GM18868 (cell line): ENCODE data around the gene MBNL3.
A peak's percentile ranks its signal among the peaks of the same experiment; 100 is the strongest.

Experiments
- ATAC-seq: cut with Tn5 transposase; IDR thresholded peaks from one replicate; pipeline ENCODE4 v1.9.1; 2021; ENCODE audit warnings: mild to moderate bottlenecking, moderate library complexity; ENCODE audit not compliant: unreplicated experiment

The MBNL3 gene

GRCh38 chrX:132488819-132489577 is at the start of gene MBNL3:
Gene MBNL3, minus strand, starts transcription at chrX:132489038. Its CDS starts 49,427 bp downstream, at chrX:132439611.
- ATAC-seq: peak; percentile 50

DNA sequence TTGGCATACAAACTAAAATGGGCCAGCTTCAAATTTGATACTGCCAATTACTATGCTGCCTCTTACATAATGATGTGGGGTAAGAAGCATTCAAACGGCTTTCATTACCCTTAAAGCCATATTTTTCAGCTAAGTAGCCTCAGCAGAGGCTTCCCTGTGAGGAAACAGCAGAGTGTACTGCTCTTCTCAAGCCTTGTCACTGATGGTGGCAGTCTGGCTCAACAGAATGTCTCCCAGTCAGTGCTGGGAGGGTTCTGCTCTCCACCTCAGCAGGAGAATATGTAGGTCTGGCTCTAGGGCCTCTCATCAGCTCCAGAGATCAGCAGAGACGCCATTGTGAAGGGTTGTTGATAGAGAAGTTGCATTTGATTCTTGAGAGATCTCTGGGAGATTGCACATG is 44.6 kb upstream of the MBNL3 start:
- no peak for ATAC-seq

DNA sequence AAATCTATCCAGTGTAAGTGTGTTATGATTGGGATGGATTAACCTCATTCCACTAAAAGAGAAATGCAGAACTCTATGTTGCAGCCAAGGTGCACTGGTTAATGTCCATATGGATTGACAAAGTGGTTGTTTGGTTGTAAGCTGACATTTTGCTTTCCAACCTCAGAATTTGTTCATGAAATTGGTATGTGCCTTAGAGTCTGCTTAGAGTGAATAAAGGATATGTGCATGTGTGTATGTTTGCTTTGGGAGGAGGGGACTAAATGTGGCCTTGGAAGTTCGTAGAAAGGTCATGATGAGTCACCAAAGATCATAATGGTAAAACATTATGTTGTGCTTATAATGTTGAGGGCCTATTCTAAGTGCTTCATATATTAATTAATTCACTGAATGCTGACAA is 44.1 kb upstream of the MBNL3 start:
- no peak for ATAC-seq

DNA sequence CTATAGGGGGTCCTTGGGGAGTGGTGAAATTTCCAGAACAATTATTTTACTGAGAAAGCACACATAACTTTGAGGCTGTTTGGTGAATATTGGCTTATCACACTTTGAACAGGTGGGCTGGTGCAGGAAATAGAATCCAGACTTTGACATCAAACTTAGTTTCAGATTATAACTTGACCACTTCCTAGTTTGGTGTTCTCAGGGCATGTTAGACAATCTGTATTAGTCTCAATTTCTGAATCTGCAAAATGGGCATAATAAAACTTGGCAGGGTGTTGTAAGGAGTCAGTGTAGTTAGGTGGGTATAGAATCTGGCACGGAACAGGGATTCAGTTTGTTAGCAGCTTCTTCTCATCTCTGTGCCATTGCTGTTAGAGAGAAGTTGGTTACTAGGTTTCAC is 43.3 kb upstream of the MBNL3 start:
- no peak for ATAC-seq

- no peak for ATAC-seq
Observed at GRCh38 chrX:132520792-132521191, 32.0 kb upstream of the MBNL3 start.

DNA sequence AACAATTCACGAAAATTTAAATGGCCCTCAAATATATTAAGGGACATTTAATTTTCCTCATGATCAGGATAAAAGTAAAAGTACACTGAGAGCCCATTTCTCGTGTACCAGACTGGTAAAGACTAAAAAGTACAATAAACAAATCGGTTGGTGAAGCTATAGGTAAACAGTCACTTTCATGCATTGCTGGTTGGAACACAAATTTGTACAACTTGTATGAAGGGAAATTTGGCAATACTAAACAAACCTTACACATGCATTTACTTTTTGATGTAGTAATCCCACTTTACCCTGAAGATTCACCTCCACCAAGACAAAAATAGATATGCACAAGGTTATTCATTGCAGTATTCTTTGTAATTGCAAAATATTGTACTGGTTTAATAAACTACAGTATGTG is 31.4 kb upstream of the MBNL3 start:
- ATAC-seq: no peak

GRCh38 chrX:132518401-132518800 is 29.6 kb upstream of the MBNL3 start:
- ATAC-seq: no peak

- no peak for ATAC-seq
Observed at GRCh38 chrX:132508834-132509233, 20.0 kb upstream of the MBNL3 start.

GRCh38 chrX:132505116-132505515 is 16.3 kb upstream of the MBNL3 start:
- ATAC-seq: no peak

- no peak for ATAC-seq
Observed at GRCh38 chrX:132504417-132504816, 15.6 kb upstream of the MBNL3 start.

GRCh38 chrX:132501606-132502005 is 12.8 kb upstream of the MBNL3 start:
- no peak for ATAC-seq

GRCh38 chrX:132497432-132497831 is 8.6 kb upstream of the MBNL3 start:
- ATAC-seq: no peak

GRCh38 chrX:132493095-132493494 is 4.3 kb upstream of the MBNL3 start:
- ATAC-seq: no peak

- ATAC-seq: peak; percentile 50
Observed at GRCh38 chrX:132491191-132491590, 2.4 kb upstream of the MBNL3 start.

DNA sequence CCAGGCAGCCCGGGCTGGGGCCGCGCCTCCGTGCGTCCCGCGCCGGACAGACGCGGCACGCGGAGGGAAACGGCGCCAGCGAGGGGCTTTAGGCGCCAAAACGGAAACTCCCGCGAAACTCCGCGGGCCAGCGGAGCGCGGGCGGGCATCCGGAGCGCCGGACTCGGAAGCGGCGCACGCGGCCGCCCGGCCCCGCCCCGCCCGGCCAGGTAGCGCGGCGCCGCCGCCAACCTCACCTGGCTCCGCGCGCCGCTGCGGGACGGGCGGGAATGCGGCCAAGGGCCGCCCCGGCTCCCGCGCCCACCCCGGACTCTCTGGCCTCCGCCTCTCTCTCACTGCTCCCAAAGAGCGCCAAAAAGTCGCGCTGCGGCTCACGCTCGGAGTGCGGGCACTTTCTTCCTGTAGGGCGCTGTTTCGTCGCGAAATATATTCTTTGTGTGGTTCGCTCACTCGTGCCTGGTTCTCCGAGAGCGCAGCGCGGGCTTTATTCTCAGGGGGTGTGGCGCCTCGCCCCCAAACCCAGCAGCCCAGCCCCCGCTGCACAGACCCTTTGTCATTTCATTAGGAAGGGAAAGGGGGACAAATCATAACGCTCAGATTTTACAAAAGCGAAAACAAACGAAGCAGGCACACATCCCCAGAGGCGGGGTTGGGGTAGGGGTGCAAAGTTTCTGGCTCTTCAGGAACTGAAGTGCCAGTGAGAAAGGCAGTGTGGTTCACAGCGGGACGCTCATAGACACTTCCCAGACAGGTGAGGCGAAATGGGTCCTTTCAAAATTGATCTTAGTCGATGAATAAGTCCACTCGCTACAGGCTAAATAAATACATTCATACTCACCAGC is 961 bp upstream of the MBNL3 start:
- ATAC-seq: peak; percentile 32

DNA sequence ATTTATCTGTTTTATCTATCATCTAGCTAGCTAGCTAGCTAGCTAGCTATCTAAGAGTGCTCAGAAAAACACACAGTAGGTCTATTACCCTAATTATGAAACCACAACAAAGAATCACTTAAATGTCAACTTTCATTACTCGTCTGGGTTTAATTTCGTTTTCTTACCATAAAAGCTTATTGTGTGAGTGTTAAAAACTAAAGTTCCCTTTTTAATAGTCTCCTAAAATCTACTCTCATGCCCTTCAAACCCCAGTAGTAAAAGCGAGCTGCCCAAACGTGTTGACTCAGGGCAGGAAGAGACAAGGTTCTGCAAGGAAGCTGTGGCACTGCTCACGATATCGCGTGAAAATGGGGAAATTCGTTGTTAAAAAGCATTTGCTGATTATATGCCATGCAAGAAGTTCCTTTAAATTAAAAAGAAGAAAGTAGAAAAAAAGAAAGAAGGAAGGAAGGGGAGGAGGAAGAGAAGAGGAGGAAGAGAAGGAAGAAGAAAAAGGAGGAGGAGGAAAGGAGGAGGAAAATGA is 595 bp downstream of the MBNL3 start:
- peak; percentile 20 for ATAC-seq

GRCh38 chrX:132486599-132487178 is 2.1 kb downstream of the MBNL3 start:
- ATAC-seq: no peak

DNA sequence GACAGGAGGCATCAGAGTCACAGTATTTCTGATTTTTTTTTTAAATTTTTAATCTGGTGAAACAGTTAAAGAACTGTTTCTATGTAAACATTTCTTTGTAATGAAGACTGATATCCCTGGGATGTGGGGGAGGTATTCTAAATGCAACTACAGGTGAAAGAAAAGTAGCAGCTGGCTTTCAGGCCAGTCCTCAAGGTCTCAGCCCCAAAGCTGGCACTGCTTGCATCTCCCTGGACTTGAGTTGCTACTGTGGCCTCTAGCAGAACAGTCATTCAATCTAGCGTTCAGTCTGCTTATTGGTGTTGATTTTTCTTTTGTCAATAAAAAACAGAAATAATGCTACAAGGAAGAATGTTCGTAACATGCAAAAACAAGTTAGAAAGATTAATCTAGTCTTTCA is 4.9 kb downstream of the MBNL3 start:
- ATAC-seq: no peak

GRCh38 chrX:132483488-132483887 is 5.3 kb downstream of the MBNL3 start:
- ATAC-seq: no peak

DNA sequence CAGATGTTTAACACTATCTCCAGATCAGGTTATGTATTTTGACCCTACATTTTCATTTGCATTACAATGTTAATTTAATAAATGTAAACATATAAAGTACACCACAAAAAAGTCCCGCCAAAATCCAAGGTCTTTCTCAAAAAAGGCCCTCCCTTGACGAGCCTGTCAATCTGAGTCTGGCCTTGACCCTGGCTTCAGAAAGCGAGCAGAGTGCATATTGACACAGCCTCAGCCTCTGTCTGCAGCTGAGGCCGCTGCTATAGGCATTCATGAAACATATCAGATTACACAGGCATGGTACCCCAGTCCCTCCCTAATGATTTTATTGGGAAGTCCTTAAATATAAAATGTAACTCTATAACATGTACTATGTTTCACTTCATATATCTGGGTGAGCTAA is 6.2 kb downstream of the MBNL3 start:
- no peak for ATAC-seq

- ATAC-seq: no peak
Observed at GRCh38 chrX:132481449-132481848, 7.4 kb downstream of the MBNL3 start.
